ENCODE data around the gene MNX1.

The MNX1 gene

DNA sequence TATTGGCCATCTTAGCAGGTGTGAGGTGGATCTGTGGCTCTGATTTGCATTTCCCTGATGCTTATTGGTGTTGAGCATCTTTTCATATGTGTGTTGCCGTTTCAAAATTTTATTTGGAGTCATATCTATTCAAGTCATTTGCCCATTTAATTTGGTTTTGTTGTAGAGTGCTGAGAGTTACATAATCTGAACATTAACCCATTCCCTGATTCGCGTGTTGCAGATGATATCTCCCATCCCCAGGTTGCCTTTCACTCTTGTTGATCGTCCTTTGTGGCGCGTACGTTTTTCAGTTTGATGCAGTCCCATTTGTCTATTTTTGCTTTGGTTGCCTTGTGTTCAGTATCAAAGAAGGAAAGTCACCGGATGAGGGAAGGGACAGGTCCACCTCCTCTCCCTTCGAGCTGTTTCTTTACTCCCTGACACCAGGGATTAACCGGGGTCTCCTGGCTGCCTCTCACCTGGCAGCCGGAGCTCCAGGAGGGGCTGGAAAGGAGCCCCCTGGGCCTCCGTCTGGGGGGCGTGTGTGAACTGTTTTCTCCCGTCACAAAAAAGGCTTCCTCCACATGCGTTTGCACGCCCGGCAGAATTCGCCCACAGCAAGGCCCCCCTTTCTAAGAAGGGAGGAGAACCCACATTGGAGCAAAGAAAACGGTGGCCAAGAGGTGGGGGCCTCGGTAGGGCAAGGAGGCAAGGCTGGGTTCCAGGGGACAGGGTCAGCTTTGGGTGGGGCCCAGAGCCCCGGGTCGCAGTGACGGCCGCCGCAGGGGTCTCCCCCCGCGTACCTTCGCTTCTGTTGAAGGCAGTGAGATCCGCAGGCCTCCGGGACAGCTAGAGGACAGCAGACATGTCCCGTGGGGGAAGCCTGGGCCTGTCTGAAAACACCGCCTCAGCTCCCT, 8.3 kb downstream of the MNX1 start:
- no peak for DNase-seq

GRCh38 chr7:157000741-157001653, 9.5 kb downstream of the MNX1 start:
- DNase-seq = no peak

GRCh38 chr7:156999958-157000726, 10.3 kb downstream of the MNX1 start:
- DNase-seq = no peak

DNA sequence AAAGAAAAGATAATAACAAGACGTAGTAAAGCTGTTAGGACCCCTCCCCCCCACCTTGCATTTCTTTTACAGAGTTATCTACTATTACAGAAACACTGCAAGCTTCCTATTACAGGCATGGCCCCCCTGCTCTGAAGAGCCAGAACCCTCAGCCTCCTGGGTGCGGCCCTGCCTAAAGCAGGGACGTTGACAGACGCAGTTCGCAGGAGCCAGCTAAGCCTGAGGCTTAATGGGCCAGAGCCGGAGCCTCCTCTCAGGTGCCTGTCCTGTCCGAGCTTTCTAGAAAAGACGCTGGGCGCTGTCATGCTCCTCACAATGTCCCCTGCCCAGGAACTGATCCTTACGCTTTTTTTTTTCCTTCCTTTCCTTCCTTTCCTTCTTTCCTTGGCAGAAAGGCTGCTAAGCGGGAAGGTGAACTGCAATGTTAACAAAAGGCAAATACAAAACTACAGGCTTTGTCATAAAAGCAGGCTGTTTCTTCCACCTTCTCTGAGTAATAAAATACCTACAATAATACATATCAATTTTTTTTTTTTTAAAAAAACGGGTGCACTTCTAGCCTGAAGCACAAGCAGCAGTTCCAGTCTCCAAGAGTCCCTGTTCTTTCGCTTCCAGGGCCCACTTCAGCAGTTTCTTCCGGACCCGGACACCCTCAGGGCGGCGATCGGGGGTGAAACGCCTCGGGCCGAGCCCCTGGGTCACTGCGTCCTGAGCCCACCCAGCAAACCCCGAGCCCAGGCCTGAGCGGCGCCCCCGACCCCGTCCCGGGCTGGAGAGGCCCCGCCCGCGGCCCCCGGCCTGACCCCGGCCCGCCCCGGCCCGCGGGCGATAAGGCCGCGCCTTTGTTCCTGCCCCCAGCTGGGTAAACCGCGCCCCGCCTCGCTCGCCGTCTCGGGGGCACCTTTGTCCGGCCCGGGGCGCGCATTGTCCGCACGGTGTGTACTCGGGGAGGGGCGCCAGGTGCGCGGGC, 11.2 kb downstream of the MNX1 start:
- DNase-seq = no peak

DNA sequence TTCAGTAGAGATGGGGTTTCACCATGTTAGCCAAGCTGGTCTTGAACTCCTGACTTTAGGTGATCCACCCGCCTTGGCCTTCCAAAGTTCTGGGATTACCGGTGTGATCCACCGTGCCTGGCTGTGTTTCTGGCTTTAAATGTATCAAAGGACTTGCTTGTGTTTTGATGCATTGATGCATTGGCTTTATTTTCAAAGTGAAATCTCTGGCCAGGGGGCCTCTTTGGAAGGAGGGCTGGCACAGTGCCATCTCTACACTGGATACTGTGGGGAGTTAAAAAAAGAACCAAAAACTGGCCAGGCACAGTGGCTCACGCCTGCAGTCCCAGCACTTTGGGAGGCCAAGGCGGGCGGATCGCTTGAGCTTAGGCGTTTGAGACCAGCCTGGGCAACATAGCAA, 16.0 kb downstream of the MNX1 start:
- DNase-seq = no peak

DNA sequence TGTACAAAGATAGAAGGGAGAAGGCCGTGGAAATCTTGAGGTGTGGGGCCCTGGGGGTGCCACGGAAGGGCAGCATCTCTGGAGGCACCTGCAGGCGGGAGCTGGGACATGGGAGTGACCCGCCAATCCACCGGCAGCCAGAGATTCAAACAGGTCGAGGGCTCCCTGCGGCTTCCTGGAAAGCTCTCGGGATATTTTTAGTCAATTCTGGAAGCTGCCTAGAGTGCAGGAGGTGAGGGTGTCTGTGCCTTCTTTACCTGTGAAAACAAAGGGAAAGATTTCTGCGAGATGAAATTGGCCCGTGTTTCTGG, 16.6 kb downstream of the MNX1 start:
- no peak for DNase-seq

DNA sequence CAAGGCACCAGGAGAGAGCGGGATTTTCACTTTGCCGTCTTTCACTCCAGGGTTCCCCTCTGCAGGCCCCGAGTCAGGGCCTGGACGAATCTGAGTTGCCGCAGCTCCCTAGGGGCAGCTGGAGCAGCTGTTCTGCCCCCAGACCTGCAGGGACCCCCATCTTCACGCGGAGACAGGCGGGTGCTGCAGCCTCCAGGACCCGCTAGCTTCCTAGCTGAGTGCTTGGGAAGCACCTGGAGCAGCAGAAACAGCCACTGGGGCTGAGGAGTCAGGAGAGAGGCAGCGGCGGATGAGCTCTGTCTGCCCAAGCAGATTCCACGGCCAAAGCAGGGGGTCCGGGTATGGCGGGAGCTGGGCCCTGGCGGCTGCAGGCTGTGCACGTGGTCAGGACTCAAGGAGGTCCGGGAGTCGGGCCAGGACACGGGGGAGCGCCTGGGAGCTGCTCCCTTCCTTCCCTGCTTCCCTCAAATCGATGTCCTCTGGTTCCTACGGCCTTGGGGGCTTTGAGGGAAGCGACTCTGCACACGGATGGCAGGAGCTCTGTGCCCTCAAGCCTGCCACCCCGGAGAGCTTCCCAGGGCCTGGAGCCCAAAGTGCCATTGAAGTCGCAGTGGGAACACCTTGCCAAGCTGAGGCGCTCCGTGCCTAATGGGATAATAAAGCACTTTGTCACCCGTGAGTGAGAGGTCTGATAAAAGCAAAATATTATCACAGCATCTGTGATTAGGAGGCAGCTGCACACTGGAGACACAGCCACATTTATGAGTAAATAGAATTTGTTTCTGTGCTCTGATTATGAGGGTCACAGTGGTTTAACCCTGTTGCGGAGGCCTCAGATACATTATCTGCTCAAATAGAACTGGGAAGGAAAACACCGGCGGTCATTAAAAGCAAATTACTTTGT, 17.2 kb downstream of the MNX1 start:
- DNase-seq = no peak

DNA sequence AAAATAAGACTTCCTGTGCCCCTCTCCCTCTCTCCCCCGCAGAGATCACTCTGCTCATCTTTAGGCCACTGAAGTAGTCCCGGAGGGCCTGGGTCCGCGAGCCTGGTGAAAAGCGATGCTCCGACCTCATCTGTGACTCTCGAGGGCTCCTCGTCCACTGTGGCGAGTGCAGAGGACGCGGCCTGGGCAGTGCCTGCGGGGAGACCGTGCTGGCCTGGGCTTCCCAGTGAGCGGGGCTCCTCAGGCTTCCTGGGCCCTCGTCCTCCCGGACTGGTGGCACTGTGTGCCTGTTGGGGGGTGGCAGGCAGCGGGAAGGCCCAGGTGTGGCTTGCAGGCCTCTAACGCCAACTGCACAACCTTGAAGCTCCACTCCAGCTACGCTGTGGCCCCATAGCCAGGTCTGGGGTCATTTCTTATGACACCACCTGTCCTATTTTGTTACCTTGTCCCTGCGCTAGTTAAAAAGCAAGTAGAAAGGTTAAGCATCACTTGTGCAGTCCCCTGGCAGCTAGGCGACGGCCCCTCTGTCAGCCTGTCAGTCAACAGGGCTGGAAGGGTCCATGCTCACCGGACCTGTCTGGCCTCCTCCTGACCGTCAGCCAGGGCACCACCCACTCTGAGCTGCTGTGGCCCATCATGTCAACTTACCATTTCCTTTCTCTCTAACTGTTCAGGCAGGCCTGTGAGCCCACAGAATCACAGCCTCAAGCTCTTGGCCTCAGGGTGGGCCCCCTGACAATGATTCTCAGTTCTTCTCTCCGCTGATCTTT, 20.5 kb downstream of the MNX1 start:
- no peak for DNase-seq

DNA sequence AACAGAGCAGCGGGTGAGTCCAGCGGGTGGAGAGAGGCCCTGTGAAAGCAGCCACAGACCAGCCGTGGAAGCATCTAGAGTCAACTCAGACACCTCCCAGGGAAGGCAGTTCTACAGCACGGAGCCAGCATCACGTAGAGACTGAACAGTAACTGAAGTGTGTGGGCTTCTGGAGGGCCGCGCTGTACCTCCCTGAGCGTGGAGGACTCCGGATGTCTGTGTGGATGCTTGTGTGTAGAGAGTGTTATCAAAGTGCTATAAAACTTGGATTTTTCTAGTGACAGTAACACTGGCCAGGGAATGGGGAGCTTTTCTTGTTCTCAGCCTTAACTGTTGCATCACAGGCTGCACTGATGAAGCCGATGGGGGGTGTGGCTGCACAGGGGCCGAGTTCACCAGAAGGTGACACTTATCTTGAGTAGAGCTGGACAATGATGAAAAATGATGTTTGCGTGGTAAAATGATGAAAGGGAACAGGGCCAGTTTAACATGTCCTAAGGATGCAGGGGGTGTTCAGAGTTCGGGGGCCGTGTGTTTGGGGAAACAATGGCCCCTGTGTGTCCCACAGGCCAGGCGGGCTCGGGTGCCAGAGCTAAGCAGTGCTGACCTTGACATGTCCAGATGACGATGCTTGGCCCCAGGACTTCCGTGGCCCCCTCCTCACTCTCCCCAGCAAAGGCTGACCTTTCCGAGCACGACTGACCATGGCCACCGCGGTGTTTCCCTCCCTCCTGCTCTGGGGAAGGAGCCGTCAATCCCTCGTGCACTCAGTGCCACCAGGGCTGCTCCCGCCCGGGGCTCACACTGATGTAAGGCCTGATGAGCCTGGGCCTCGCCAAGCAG, 21.9 kb downstream of the MNX1 start:
- no peak for DNase-seq

DNA sequence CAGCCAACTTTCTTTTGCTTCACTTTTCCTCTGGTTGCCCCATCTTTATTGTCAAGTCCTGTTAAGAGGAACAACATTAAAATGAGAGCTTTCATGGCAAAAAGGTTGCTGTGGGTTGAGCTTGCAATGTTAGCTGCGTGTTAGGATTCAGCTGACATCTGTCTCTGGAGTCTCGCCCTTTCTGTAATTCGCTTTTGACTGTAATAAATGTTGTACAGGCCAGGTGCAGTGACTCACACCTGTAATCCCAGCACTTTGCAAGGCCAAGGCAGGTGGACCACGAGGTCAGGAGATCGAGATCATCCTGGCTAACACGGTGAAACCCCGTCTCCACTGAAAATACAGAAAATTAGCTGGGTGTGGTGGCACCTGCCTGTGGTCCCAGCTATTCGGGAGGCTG, 24.1 kb downstream of the MNX1 start:
- no peak for DNase-seq

DNA sequence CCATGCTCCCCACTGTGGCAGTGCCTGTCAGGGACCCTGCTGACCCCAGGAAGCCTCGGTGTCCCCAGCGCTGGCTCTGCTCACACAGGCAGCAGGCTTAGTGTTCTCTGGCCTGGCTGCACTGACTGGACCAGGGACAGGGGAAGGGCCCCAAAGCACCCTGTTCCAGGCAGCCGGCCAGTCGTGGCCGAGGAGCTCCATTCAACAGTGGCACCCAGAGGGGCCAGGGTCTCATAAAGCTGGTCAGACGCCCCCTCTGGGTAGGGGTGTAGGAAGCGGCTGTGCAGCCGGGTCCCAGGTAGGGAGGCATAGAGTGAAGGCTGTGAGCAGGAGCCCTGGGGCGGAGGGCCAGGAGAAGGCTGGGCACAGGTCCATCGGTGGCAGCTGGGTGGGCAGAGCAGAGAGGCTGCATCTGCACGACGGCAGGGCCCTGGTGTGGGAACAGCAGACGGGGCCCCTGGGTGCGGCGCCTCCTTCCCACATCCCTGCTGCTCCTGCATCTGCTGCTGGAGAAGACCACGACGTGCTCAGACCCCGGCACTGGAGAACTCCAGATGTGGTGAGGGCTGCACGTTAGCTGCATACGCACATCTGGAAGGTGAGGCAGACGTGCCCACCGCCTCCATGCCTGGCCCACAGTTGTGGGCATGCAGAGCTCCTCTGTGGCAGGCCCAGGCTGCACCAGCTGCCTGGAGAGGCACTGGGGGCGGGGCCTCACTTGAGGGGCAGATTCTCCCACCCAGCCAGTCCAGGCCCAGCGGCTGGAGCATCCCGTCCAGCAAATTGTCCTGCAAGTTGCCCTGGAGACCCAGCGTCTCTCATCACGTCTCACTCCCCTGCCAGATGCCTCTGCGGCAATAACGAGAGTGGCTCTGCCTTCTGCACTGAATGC, 25.1 kb downstream of the MNX1 start:
- DNase-seq = no peak

DNA sequence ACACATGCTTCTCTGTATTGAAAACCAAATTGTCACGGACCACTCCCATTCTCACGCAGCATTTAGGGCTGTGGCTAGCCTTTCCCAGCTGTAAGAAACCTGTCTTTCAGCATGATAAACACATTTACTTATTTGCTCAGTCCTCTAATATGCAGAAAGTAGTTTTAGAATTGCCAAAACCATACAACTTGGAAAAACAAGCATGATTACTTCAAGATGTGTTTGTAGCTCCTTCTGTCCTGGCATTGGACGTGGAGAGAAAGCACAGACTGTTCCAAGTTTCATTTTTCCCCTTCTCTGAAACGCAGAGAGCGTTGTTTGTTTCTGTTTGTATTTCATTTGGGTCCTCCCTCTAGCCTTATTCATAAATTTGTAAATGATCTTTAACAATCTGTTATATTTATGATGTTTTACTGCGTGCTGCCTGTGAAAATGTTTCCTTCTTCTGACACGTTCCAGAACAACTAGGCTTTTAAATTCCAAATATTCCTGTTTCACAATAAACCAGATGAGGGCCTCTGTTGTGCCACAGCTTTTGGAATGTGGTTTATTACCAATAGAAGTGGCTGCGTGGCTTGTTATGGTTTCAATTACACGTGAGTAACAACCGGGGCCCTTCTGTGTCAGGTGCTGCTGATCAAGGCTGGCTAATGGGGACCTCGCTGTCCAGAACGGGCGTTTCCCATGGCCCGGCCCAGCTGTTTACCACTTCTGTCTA, 26.1 kb downstream of the MNX1 start:
- no peak for DNase-seq

DNA sequence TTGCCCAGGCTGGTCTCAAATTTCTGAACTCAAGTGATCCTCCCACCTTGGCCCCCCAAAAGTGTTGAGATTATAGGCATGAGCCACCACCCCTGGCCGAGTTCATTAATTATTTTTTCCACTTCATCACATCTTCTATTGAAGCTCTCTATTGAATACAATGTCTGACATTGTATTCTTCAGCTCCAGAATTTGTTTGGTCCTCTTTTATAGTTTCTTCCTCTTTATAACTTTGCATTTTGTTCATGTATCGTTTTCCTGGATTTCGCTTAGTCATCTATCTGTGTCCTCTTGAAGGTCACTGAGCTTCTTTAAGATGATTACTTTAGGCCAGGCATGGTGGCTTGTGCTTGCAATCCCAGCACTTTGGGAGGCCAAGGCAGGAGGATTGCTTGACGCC, 30.8 kb downstream of the MNX1 start:
- DNase-seq = no peak

- no peak for DNase-seq
Measured at GRCh38 chr7:156979007-156979606, 31.4 kb downstream of the MNX1 start.

GRCh38 chr7:156975620-156976019, 34.8 kb downstream of the MNX1 start:
- no peak for DNase-seq

DNA sequence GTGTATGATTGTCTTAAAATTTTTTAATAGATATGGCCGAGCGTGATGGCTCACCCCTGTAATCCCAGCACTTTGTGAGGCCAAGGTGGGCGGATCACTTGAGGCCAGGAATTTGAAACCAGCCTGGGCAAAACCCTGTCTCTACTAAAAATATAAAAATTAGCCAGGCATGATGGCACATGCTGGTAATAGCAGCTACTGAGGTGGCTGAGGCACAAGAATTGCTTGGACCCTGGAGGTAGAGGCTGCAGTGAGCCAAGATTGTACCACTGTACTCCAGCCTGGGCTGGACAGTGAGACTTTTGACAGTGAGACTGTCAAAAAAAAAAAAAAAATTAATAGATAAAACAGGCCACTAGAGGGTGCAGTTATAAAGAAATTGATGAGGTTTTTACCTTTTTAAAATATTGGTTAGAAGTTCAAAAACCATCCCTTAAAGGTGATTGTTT, 40.5 kb downstream of the MNX1 start:
- no peak for DNase-seq

DNA sequence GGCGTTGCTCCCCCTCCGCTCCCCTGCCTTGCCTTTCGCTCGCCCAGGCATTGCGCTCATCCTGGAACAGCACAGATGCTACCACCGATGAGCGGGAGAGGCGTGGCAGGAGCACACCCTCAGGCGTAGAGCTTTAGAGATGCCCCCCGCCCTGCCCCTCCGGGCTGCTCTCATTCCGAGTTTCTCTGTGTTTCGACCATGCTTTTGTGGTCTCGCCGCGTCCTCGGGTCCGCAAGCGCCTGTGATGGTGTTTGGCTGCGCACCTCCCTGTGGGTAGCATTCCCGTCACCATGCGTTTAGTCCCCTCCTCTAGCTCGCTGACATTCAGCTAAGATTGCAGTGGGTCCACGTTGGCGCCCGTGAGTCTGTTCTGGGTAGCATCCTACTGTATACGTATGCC, 42.3 kb downstream of the MNX1 start:
- DNase-seq = no peak
